ENCODE measurements around the gene SLC30A4.

The SLC30A4 gene

GRCh38 chr15:45454814-45455213 lies 67.7 kb downstream of the SLC30A4 start:
- DNase-seq (ENCODE audit: low read depth in 1 of 2, low spot score in 1 of 2): peak; percentile 37 to 48

- DNase-seq (ENCODE audit: low read depth in 1 of 2, low spot score in 1 of 2): no peak
These were observed 71.3 kb downstream of the SLC30A4 start for GRCh38 chr15:45451265-45451664.

- no peak for DNase-seq (ENCODE audit: low read depth in 1 of 2, low spot score in 1 of 2)
These were observed 72.4 kb downstream of the SLC30A4 start for GRCh38 chr15:45449916-45450867.

DNA sequence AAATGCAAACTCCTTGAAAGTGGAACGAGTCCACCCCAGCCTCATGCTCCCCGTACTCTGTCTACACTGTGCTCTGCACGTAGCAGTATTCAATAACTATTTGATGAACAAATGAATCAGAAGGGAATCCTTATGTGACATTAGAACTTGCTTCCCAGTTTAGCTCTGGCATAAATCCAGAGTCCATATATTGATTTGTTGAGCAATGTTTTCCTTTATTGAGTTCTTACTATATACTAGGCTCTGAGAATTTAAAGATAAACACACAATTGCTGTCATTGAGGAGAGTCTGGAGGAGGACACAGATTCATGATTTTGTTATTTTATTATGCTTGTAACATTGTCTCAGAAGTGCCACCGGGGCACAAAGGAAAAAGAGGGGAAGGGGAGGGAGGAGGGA lies 73.2 kb downstream of the SLC30A4 start:
- DNase-seq (ENCODE audit: low read depth in 1 of 2, low spot score in 1 of 2): no peak

GRCh38 chr15:45448066-45448915 lies 74.3 kb downstream of the SLC30A4 start:
- DNase-seq (ENCODE audit: low read depth in 1 of 2, low spot score in 1 of 2): no peak

GRCh38 chr15:45443645-45444044 lies 78.9 kb downstream of the SLC30A4 start:
- DNase-seq (ENCODE audit: low read depth in 1 of 2, low spot score in 1 of 2): no peak

DNA sequence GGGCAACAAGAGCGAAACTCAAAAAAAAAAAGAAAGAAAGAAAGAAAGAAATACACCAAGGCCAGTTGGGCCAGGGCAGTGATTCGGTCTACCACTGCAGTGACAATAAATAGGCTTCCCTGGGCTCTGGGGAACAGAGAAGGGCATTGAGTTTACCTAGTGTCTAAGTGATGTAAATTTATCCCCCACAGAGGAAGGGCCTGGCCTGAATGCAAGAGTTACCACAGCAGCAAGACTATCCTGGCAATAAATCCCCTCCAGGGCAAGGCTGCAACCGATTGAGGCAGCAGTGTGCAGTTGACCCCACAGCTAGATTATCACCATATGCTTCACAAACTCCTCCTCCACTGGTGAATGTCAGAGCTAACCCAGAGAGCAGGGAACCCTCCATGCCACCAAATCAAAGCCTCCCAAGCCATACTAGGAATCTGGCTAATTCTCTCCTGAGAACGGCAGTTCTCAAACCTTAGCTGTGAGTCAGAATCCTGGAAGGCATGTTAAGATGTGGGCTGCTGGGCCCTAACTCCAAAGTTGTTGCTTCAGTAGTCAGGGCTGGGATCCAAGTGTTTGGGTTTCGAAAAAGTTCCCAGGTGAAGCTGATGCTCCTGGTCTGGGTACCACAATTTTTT lies 79.9 kb downstream of the SLC30A4 start:
- no peak for DNase-seq (ENCODE audit: low read depth in 1 of 2, low spot score in 1 of 2)

- no peak for DNase-seq (ENCODE audit: low read depth in 1 of 2, low spot score in 1 of 2)
These were observed 80.9 kb downstream of the SLC30A4 start for GRCh38 chr15:45441686-45442085.

DNA sequence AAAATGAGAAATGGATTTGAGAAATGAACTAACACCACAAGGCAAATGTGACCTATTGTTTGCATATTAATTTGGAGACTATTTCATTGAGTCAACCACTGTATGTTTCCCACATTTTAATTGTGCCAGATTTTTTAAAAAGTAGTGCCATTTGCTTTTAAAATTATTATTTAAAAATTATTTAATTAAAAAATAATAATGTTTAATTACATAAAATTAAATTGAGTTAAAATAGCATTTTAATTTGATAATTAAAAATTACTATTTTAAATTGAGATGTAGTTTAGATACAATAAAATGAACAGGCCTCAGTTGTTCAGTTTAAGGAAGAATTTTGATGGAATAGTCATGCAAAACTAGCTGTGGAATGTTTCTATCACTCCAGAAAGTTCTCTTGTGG lies 81.5 kb downstream of the SLC30A4 start:
- DNase-seq (ENCODE audit: low read depth in 1 of 2, low spot score in 1 of 2): no peak

DNA sequence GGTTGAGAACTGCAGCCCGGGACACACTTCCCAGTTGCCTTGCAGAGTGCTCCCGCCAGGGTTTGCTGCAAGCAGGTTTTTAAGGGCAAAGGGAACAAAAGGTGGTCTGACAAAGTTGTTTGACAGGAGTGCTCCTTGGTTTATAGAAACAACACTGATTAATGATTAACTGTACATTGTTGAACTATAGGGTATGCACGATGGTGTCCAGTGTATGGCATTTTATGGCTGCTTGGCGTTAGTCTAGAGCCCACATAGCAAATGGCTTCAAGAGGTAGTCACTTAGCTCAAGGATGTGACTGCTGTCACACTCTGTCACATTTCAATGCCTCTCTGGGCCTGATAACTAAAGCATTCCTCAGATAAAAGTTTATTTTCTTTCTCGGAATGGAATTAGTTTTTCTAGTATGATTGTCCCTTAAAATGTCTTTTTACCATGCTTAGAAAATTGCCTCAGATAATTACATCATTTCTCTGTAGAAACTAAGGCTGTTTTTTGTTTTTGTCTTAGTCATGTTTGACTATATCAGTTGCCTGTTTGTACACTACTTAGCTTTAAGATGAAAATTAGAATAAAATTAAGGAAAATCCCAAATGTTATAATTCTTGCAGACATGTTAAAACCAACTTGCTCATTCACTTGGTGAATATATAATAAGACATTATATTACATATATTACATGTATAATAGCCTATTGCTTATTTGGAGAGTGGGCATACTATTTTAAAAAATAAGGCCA lies 82.9 kb downstream of the SLC30A4 start:
- no peak for DNase-seq (ENCODE audit: low read depth in 1 of 2, low spot score in 1 of 2)

GRCh38 chr15:45435124-45435903 lies 87.2 kb downstream of the SLC30A4 start:
- DNase-seq (ENCODE audit: low read depth in 1 of 2, low spot score in 1 of 2): no peak

- no peak for DNase-seq (ENCODE audit: low read depth in 1 of 2, low spot score in 1 of 2)
These were observed 88.4 kb downstream of the SLC30A4 start for GRCh38 chr15:45434078-45434567.

- DNase-seq (ENCODE audit: low read depth in 1 of 2, low spot score in 1 of 2): no peak
These were observed 91.0 kb downstream of the SLC30A4 start for GRCh38 chr15:45431511-45431910.

DNA sequence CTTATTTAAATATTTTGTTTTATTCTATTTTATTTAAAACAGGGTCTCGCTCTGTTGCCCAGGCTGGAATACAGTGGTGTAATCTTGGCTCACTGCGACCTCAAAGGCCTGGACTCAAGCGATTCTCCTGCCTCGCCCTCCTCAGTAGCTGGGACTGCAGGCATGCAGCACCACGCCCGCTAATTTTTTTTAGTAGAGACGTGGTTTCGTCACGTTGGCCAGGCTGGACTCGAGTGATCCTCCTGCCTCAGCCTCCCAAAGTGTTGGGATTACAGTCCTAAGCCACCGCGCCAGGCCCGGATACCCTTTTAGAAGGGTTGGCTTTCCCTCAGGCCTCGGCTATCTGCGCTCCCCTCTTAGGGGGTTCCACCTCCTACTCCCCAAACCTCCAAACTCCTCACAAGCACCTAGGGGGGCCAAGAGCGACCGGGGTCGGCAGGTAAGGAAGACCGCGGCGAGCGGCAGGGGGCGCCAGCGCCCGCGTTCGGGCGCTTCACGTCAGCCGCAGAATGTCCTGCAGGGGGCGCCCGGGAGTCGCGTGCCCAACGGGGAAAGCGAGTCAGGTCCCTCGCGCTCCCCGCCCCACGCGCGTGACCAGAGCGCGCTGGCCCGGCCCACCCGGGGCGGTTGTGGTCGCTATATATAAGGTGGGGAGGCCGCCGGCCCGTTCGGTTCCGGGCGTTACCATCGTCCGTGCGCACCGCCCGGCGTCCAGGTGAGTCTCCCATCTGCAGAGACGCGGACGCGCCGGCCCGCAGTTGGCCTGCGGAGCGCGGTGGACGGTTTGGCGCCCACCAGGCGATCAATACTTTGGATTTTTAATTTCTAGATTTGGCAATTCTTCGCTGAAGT lies 92.4 kb downstream of the SLC30A4 start:
- peak; percentile 82 to 83 for DNase-seq (ENCODE audit: low read depth in 1 of 2, low spot score in 1 of 2)

Measured in activated T-helper 1 cell treated with anti-CD3 and anti-CD28 coated beads, Interleukin-2, amount 50 U/mL, for 16 hours (primary cell).